T47D (cell line): ENCODE results near the gene FOXRED2.

Experiments used
- DNase-seq, 2 experiments: peaks; one replicate each; pipeline versions ENCODE4 v3.0.0 to v3.0.0-alpha.2; 2011 to 2012; ENCODE audit warnings: low read depth in 1 of 2, low spot score in 1 of 2
- JUND ChIP-seq: IDR thresholded peaks from 2 replicates; pipeline ENCODE4 v1.6.1; 2012; ENCODE audit warnings: low read depth
- in situ Hi-C: cut with HindIII; loops from 2 replicates; pipeline ENCODE4 v1.10.0; 2016; ENCODE audit warnings: low sequenced_read_pairs, low pct_unique_long_range_greater_than_20kb

FOXRED2 gene

GRCh38 chr22:36449596-36450175 lies 57.2 kb downstream of the FOXRED2 start:
- TF ChIP-seq JUND = no peak
- no peak for DNase-seq
- in situ Hi-C loops = no loop called here

- in situ Hi-C loops = no loop called here
- DNase-seq = no peak
- no peak for TF ChIP-seq JUND
Measured at GRCh38 chr22:36447632-36448031, 59.2 kb downstream of the FOXRED2 start.

- DNase-seq = peak in 1 of 2 experiments; percentile 56
- no peak for TF ChIP-seq JUND
- in situ Hi-C loops = no loop called here
Measured at GRCh38 chr22:36445158-36445668, 61.6 kb downstream of the FOXRED2 start.

- in situ Hi-C loops = no loop called here
- DNase-seq = no peak
- TF ChIP-seq JUND = no peak
Measured at GRCh38 chr22:36443198-36443770, 63.6 kb downstream of the FOXRED2 start.

DNA sequence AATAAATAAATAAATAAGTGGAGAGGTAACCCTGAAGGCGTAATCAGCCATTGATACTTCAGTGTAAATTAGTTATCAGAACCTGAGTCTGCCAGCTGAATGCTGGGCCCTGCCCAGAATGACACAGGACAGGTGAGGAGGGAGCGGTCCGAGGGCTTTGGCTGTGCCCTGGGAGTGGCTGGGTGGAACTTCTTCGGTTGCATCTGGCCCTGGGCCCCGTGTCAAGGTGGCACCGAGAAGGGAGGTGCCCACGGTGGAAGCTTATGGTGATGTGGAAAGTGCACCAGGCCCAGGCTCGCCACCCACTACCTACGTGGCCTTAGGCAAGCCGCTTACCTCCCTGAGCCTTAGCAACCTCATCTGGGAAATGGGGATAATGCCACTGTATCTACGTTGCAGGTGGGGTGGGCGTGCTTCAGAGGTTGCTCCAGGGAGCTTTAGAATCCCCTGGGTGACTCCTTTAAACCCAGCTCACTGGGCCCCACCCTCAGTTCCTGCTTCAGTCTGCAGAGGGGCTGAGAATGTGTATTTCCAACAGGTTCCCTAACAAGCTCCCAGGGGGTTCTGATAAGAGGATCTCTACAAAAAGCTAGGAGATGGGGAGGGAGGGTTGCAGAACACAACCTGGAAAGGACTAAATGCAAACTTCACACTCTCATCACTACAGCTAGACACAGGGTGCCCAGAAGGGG lies 64.2 kb downstream of the FOXRED2 start:
- in situ Hi-C loops = no loop called here
- no peak for DNase-seq

GRCh38 chr22:36440429-36441002 lies 66.3 kb downstream of the FOXRED2 start:
- in situ Hi-C loops = no loop called here
- no peak for TF ChIP-seq JUND
- no peak for DNase-seq

More for the DNA sequence above, 64.2 kb downstream of the FOXRED2 start:
- TF ChIP-seq JUND = no peak

DNA sequence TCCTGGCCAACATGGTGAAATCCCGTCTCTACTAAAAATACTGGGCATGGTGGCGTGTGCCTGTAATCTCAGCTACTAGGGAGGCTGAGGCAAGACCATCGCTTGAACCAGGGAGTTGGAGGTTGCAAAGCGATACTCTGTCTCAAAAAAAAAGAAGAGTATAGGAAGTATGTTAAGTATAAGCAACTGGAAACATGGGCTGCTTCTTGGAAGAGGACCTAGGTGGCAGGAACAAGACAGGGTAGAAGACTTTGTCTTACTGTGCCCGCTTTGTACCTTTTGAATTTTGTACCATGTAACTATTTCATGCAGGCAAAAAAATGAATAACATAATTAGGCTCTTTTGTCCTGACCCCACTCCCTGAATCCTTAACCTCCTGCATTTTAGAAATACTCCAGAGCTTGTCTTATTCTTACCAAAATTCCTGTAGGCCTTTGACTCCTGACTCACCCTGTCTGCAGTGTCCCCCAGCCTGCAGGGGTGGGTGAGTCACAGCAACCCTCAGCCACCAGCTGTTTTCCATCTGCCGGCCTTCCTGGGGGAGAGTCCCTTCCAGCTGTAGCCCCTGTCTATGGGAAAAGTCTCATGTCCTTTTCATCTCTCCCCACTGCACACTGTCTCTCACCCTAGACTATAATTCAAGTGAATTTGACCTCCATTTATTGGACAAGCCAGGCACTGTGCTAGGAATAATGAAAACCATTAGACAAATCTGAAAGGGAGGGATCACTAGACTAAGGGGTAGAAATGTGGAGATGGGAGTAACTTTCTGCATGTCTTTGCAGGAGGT lies 67.2 kb downstream of the FOXRED2 start:
- TF ChIP-seq JUND = no peak
- no peak for DNase-seq
- in situ Hi-C loops = no loop called here
